A549 (cell line): ENCODE data around the gene RAB3C. TPM values are rescaled to one million over a fixed set of nuclear protein-coding genes. Genes with fewer than 3 reads are reported as not detected.

ENCODE experiments used
- ATAC-seq, 2 experiments: fragments of 200-7000 bp in 1 of 2; fragments of >200 bp in 1 of 2; cut with Nextera tagmentation in 1 of 2; cut with Tn5 transposase in 1 of 2; 3 replicates each; pipeline versions ENCODE4 v1.8.0 to v1.9.1; 2018 to 2020; ENCODE audit warnings: mild to moderate bottlenecking in 1 of 2, moderate library complexity in 1 of 2
- CTCF ChIA-PET: fragments of 300-600 bp; sonication (Branson Sonifier 250); formaldehyde crosslinking; extraction: SDS; loops from one replicate; lab custom pipeline; 2021; ENCODE audit warnings: antibody characterized with exemption, inconsistent platforms; lab: Yijun Ruan, JAX
- POLR2A ChIA-PET: fragments of 350-600 bp; formaldehyde crosslinking; extraction: SDS; loops from one replicate; lab custom pipeline; 2021; ENCODE audit warnings: antibody characterized with exemption, inconsistent platforms; lab: Yijun Ruan, JAX
- DNase-seq, 2 experiments: peaks; one replicate each; pipeline versions ENCODE4 v3.0.0 to v3.0.0-alpha.2; 2011 to 2016; ENCODE audit warnings: low read depth in 1 of 2, low spot score in 1 of 2
- FAIRE-seq: peaks from 2 replicates; lab custom pipeline; 2011; peaks lifted over from hg19 to GRCh38; lab: Jason Lieb, UNC
- H3K27ac ChIP-seq, 2 experiments: fragments of >200 bp; sonication (Bioruptor Twin); formaldehyde crosslinking; 3 replicates each; pipeline ENCODE4 v1.5.1; 2016 to 2017
- H3K4me1 ChIP-seq: fragments of >200 bp; sonication (Bioruptor Twin); formaldehyde crosslinking; 3 replicates; pipeline ENCODE4 v1.6.1; 2016
- H3K4me2 ChIP-seq: fragments of >200 bp; sonication (Bioruptor Twin); formaldehyde crosslinking; 3 replicates; pipeline ENCODE4 v1.6.1; 2016
- H3K4me3 ChIP-seq: fragments of >200 bp; sonication (Bioruptor Twin); formaldehyde crosslinking; 3 replicates; pipeline ENCODE4 v1.5.1; 2016
- H3K9me3 ChIP-seq: fragments of >200 bp; sonication (Bioruptor Twin); formaldehyde crosslinking; 3 replicates; pipeline ENCODE4 v1.6.1; 2016
- ATOH8 ChIP-seq: fragments of 250-450 bp; sonication (Bioruptor Pico); IDR thresholded peaks from 2 replicates; pipeline ENCODE4 v1.5.0; 2020; ENCODE audit warnings: low read depth, mild to moderate bottlenecking, moderate library complexity
- BHLHE40 ChIP-seq: IDR thresholded peaks from 2 replicates; pipeline ENCODE4 v1.6.1; 2012; ENCODE audit warnings: low read depth, low read length, inconsistent platforms
- CBX8 ChIP-seq: fragments of 200-600 bp; sonication (generic); IDR thresholded peaks from 2 replicates; pipeline ENCODE4 v1.6.1; 2016
- CHD2 ChIP-seq: fragments of 150-350 bp; IDR thresholded peaks from 2 replicates; pipeline ENCODE4 v1.6.1; 2014; ENCODE audit warnings: low read length; ENCODE audit not compliant: partially characterized antibody
- CHD4 ChIP-seq: fragments of 200-600 bp; sonication (generic); IDR thresholded peaks from 2 replicates; pipeline ENCODE4 v1.6.1; 2016; ENCODE audit warnings: antibody characterized with exemption, mild to moderate bottlenecking, borderline replicate concordance
- CTCF ChIP-seq: fragments of >200 bp; sonication (Bioruptor Twin); formaldehyde crosslinking; IDR thresholded peaks from 3 replicates; pipeline ENCODE4 v1.5.1; 2016
- EHMT2 ChIP-seq: fragments of 200-600 bp; sonication (generic); IDR thresholded peaks from 2 replicates; pipeline ENCODE4 v1.6.1; 2016; ENCODE audit warnings: antibody characterized with exemption, low read depth, mild to moderate bottlenecking, moderate library complexity
- EP300 ChIP-seq, 2 experiments: fragments of >200 bp; sonication (Bioruptor Twin); formaldehyde crosslinking; IDR thresholded peaks; 2 replicates in 1 of 2; 3 replicates in 1 of 2; pipeline ENCODE4 v1.6.1; 2016 to 2017
- FOSB ChIP-seq: fragments of 250-450 bp; sonication (Bioruptor Pico); IDR thresholded peaks from 2 replicates; pipeline ENCODE4 v1.5.0; 2020; ENCODE audit warnings: mild to moderate bottlenecking, moderate library complexity
- FOXS1 ChIP-seq: fragments of 250-450 bp; sonication (Bioruptor Pico); IDR thresholded peaks from 2 replicates; pipeline ENCODE4 v1.5.0; 2020; ENCODE audit warnings: mild to moderate bottlenecking, moderate library complexity
- HEYL ChIP-seq: fragments of 250-450 bp; sonication (Bioruptor Pico); IDR thresholded peaks from 2 replicates; pipeline ENCODE4 v1.8.0; 2021; ENCODE audit warnings: mild to moderate bottlenecking, moderate library complexity
- HOXA7 ChIP-seq: fragments of 250-450 bp; sonication (Bioruptor Pico); IDR thresholded peaks from 2 replicates; pipeline ENCODE4 v1.5.0; 2020; ENCODE audit warnings: mild to moderate bottlenecking, moderate library complexity
- KDM1A ChIP-seq: fragments of 200-600 bp; sonication (generic); IDR thresholded peaks from 2 replicates; pipeline ENCODE4 v1.6.1; 2016; ENCODE audit warnings: low read depth, mild to moderate bottlenecking
- MAFK ChIP-seq: fragments of 450-650 bp; IDR thresholded peaks from 2 replicates; pipeline ENCODE4 v1.6.1; 2014; ENCODE audit not compliant: partially characterized antibody
- MAX ChIP-seq: IDR thresholded peaks from 2 replicates; pipeline ENCODE4 v1.6.1; 2012
- MAZ ChIP-seq: fragments of 150-350 bp; IDR thresholded peaks from 2 replicates; pipeline ENCODE4 v1.6.1; 2014; ENCODE audit warnings: antibody characterized with exemption, low read depth, low read length, borderline replicate concordance
- POLR2AphosphoS2 ChIP-seq: conservative IDR thresholded peaks from 2 replicates; pipeline ENCODE4 v1.6.1; 2012; ENCODE audit warnings: low read length, improper control_type of control experiment, inconsistent platforms
- RARB ChIP-seq: fragments of 250-450 bp; sonication (Bioruptor Pico); IDR thresholded peaks from 2 replicates; pipeline ENCODE4 v1.8.0; 2021; ENCODE audit warnings: mild to moderate bottlenecking, moderate library complexity
- REST ChIP-seq: fragments of 200-600 bp; sonication (generic); IDR thresholded peaks from 2 replicates; pipeline ENCODE4 v1.6.1; 2016; ENCODE audit warnings: antibody characterized with exemption, mild to moderate bottlenecking, moderate library complexity
- RFX5 ChIP-seq: fragments of 450-650 bp; IDR thresholded peaks from 2 replicates; pipeline ENCODE4 v1.7.1; 2014; ENCODE audit warnings: antibody characterized with exemption, mild to moderate bottlenecking, moderate library complexity
- RNF2 ChIP-seq: fragments of 200-600 bp; sonication (generic); IDR thresholded peaks from 2 replicates; pipeline ENCODE4 v1.6.1; 2016; ENCODE audit warnings: low read depth, mild to moderate bottlenecking, antibody characterized with exemption, moderate library complexity, borderline replicate concordance
- SREBF2 ChIP-seq: fragments of 450-650 bp; IDR thresholded peaks from 2 replicates; pipeline ENCODE4 v1.6.1; 2014; ENCODE audit warnings: mild to moderate bottlenecking, moderate library complexity
- TFCP2L1 ChIP-seq: fragments of 250-450 bp; sonication (Bioruptor Pico); IDR thresholded peaks from 2 replicates; pipeline ENCODE4 v1.5.0; 2021; ENCODE audit warnings: mild to moderate bottlenecking
- TP53 ChIP-seq: fragments of 250-450 bp; sonication (Bioruptor Pico); IDR thresholded peaks from 2 replicates; pipeline ENCODE4 v1.5.0; 2021; ENCODE audit warnings: mild to moderate bottlenecking, moderate library complexity
- ZC3H11A ChIP-seq: fragments of 450-650 bp; IDR thresholded peaks from 2 replicates; pipeline ENCODE4 v1.6.1; 2014; ENCODE audit warnings: antibody characterized with exemption, mild to moderate bottlenecking
- ZFP36 ChIP-seq: fragments of 450-650 bp; IDR thresholded peaks from 2 replicates; pipeline ENCODE4 v1.6.1; 2014; ENCODE audit warnings: borderline replicate concordance; ENCODE audit not compliant: partially characterized antibody
- WGBS: methylation state at CpG from one replicate; pipeline ENCODE4 v1.1.6; 2017; ENCODE audit errors: missing lambda C conversion rate; 5-methylcytosine and 5-hydroxymethylcytosine counted together
- polyA plus RNA-seq, 4 experiments: library from polyadenylated mRNA; depleted of rRNA in 3 of 4; stranded (reverse); fragments of >200 nt; fragmentation: RNase III in 1 of 4; extraction: RNeasy Plus Mini Kit Qiagen cat#74134 plus additional on column Dnase treatment in 1 of 4; gene quantifications; 2 replicates in 3 of 4; 3 replicates in 1 of 4; pipeline ENCODE4 v1.2.3, GENCODE V29; 2011 to 2017

RAB3C gene
- polyA plus RNA-seq, 2 of the 4 experiments (the other 2 are of a cell fraction) = not detected

- TF ChIP-seq CHD4 = no peak
- TF ChIP-seq POLR2AphosphoS2 = no peak
- TF ChIP-seq EHMT2 = no peak
- no peak for TF ChIP-seq RARB (CRISPR knock-in tag)
- TF ChIP-seq MAX = no peak
- TF ChIP-seq RNF2 = no peak
- no peak for TF ChIP-seq ZFP36
- TF ChIP-seq TP53 = no peak
- TF ChIP-seq RFX5 = no peak
- TF ChIP-seq FOSB (CRISPR knock-in tag) = no peak
These were observed 310.7 kb downstream of the RAB3C start (continued) for GRCh38 chr5:58893551-58893950.

GRCh38 chr5:58898006-58898405 lies 315.1 kb downstream of the RAB3C start:
- peak in 1 of 2 experiments; percentile 23; a peak in 4 of 6 replicates for ATAC-seq
- Histone ChIP-seq H3K4me1 (peaks cover 51% of the 10 kb centered on the region), H3K4me2 (peak overlapping the region; percentile 13; the same call in 1 of the 3 replicates), H3K27ac (peak overlapping the region; percentile 39 to 94), H3K4me3 (no peak overlapping the region), H3K9me3 (peaks cover 11% of the 10 kb centered on the region)
- ChIA-PET CTCF (interaction anchor here (1.0 to 1.6 kb wide), 5 partner anchors 11 to 277 kb away, joined by 3 to 7 read pairs (median 4); no protein-coding TSS in a partner anchor), POLR2A (no interaction called here)
- no peak for TF ChIP-seq CTCF
- no peak for TF ChIP-seq ZFP36
- TF ChIP-seq HOXA7 = no peak
- no peak for FAIRE-seq
- WGBS = 84% methylated on average over 4 of the region's 4 CpGs
- DNase-seq = peak in 1 of 2 experiments; percentile 37

- CTCF ChIA-PET = interaction anchor here (1.3 to 1.6 kb wide), 4 partner anchors 12 to 68 kb away, joined by 3 to 7 read pairs (median 4); no protein-coding TSS in a partner anchor
- ATAC-seq (peak; percentile 71 to 81; a peak in 5 of 6 replicates), DNase-seq (peak; percentile 46 to 55), FAIRE-seq (peak; percentile 94)
- peaks cover 11% of the 10 kb centered on the region for H3K9me3 ChIP-seq
- peaks cover 48% of the 10 kb centered on the region for H3K4me1 ChIP-seq
- H3K27ac ChIP-seq = peak overlapping the region; percentile 39 to 94
- H3K4me3 ChIP-seq = no peak overlapping the region
- TF ChIP-seq MAX (no peak), RARB (CRISPR knock-in tag) (no peak), MAFK (no peak), FOXS1 (no peak), HEYL (no peak), HOXA7 (no peak), EP300 (IDR thresholded peaks at IDR 0.05) (no peak), CHD2 (no peak), KDM1A (no peak), MAZ (no peak), REST (no peak), TFCP2L1 (CRISPR knock-in tag) (no peak), BHLHE40 (no peak), CBX8 (no peak), ATOH8 (CRISPR knock-in tag) (no peak), ZC3H11A (no peak), SREBF2 (no peak)
- POLR2A ChIA-PET = no interaction called here
- peak overlapping the region; percentile 10; the same call in 1 of the 3 replicates for H3K4me2 ChIP-seq
These were observed 315.7 kb downstream of the RAB3C start for GRCh38 chr5:58898538-58898937.
